Urinary bladder (tissue), 4 donors: ENCODE data around the gene MAPK8IP2. TPM values are rescaled to one million over a fixed set of nuclear protein-coding genes. Genes with fewer than 3 reads are reported as not detected.

Source experiments
- DNase-seq: peaks from one replicate; pipeline ENCODE4 v3.0.0-alpha.2; 2015; ENCODE audit errors: extremely low spot score
- H3K27ac ChIP-seq: one replicate; pipeline ENCODE4 v1.5.1; 2013; ENCODE audit warnings: low read depth, mild to moderate bottlenecking, moderate library complexity
- H3K36me3 ChIP-seq: one replicate; pipeline ENCODE4 v1.6.1; 2013; ENCODE audit warnings: mild to moderate bottlenecking, moderate library complexity; ENCODE audit not compliant: insufficient read depth
- H3K4me1 ChIP-seq: one replicate; pipeline ENCODE4 v1.6.1; 2013; ENCODE audit warnings: mild to moderate bottlenecking, moderate library complexity; ENCODE audit not compliant: insufficient read depth
- H3K4me3 ChIP-seq: one replicate; pipeline ENCODE4 v1.5.1; 2013; ENCODE audit warnings: low read depth, low read length
- WGBS: extraction: QIAGEN DNeasy Blood & Tissue Kit; methylation state at CpG from one replicate; pipeline ENCODE4 v1.1.7; 2013; 5-methylcytosine and 5-hydroxymethylcytosine counted together
- polyA plus RNA-seq: library from polyadenylated mRNA; stranded (reverse); fragments of 200-250 nt; gene quantifications from one replicate; pipeline ENCODE4 v1.2.3, GENCODE V29; 2013
- total RNA-seq: library from RNA; depleted of rRNA; stranded (reverse); fragments of >200 nt; gene quantifications from one replicate; pipeline ENCODE4 v1.2.3, GENCODE V29; 2014
- donor health status: healthy with polysubstance abuse.
- donor health status: healthy.

MAPK8IP2 gene
- total RNA-seq (1.2 TPM), polyA plus RNA-seq (1.6 TPM)

GRCh38 chr22:50600538-50600937, at the start of gene MAPK8IP2:
Gene MAPK8IP2 (plus strand): TSS chr22:50600793. CDS start chr22:50600819, 26 bp downstream.
- peaks cover 2% of the 10 kb centered on the region for H3K4me1 ChIP-seq
- H3K4me3 ChIP-seq = peak within 1 kb of the TSS; percentile 54
- under 1% methylated on average over 57 of the region's 61 CpGs for WGBS
- DNase-seq = no peak
- H3K36me3 ChIP-seq = no peaks in the 10 kb centered on the region
- H3K27ac ChIP-seq = no peak within 1 kb of the TSS

- no peak overlapping the region for H3K4me3 ChIP-seq
Observed at GRCh38 chr22:50551160-50551752, 49.3 kb upstream of the MAPK8IP2 start.

GRCh38 chr22:50553310-50553709, 47.3 kb upstream of the MAPK8IP2 start:
- H3K4me3 ChIP-seq = no peak overlapping the region

More at GRCh38 chr22:50551160-50551752, 49.3 kb upstream of the MAPK8IP2 start:
- 88% methylated on average over 11 of the region's 11 CpGs for WGBS
- Histone ChIP-seq H3K36me3 (no peaks in the 10 kb centered on the region), H3K27ac (no peak overlapping the region), H3K4me1 (no peaks in the 10 kb centered on the region)
- no peak for DNase-seq

GRCh38 chr22:50556703-50557102, 43.9 kb upstream of the MAPK8IP2 start:
- WGBS = 85% methylated on average over 5 of the region's 5 CpGs
- no peak for DNase-seq
- H3K27ac ChIP-seq = no peak overlapping the region

More at GRCh38 chr22:50553310-50553709, 47.3 kb upstream of the MAPK8IP2 start:
- no peak for DNase-seq
- Histone ChIP-seq H3K36me3 (no peaks in the 10 kb centered on the region), H3K27ac (no peak overlapping the region), H3K4me1 (no peaks in the 10 kb centered on the region)
- WGBS = 85% methylated on average over 8 of the region's 8 CpGs

GRCh38 chr22:50560034-50560433, 40.6 kb upstream of the MAPK8IP2 start:
- no peak overlapping the region for H3K27ac ChIP-seq
- no peaks in the 10 kb centered on the region for H3K36me3 ChIP-seq
- H3K4me3 ChIP-seq = no peak overlapping the region
- 85% methylated on average over 3 of the region's 3 CpGs for WGBS
- DNase-seq = no peak
- H3K4me1 ChIP-seq = no peaks in the 10 kb centered on the region

More at GRCh38 chr22:50556703-50557102, 43.9 kb upstream of the MAPK8IP2 start:
- Histone ChIP-seq H3K36me3 (no peaks in the 10 kb centered on the region), H3K4me1 (no peaks in the 10 kb centered on the region), H3K4me3 (no peak overlapping the region)

GRCh38 chr22:50561401-50562358, 38.9 kb upstream of the MAPK8IP2 start:
- no peak overlapping the region for H3K27ac ChIP-seq
- WGBS = 69% methylated on average over 24 of the region's 34 CpGs
- H3K36me3 ChIP-seq = no peaks in the 10 kb centered on the region
- DNase-seq = no peak
- H3K4me3 ChIP-seq = no peak overlapping the region
- no peaks in the 10 kb centered on the region for H3K4me1 ChIP-seq

- 6% methylated on average over 60 of the region's 61 CpGs for WGBS
- Histone ChIP-seq H3K36me3 (no peaks in the 10 kb centered on the region), H3K4me1 (no peaks in the 10 kb centered on the region), H3K27ac (no peak within 1 kb of the TSS), H3K4me3 (peak within 1 kb of the TSS; percentile 47)
- DNase-seq = peak; percentile 84
Observed at GRCh38 chr22:50562523-50563412, 37.8 kb upstream of the MAPK8IP2 start, which contains the start of gene SYCE3. Gene SYCE3 (minus strand): TSS chr22:50562919. CDS start chr22:50556405, 6,514 bp downstream.

GRCh38 chr22:50563413-50564160, 37.0 kb upstream of the MAPK8IP2 start:
- H3K27ac ChIP-seq = no peak overlapping the region
- DNase-seq = no peak

GRCh38 chr22:50564289-50564688, 36.3 kb upstream of the MAPK8IP2 start:
- Histone ChIP-seq H3K27ac (no peak overlapping the region), H3K4me3 (no peak overlapping the region), H3K36me3 (no peaks in the 10 kb centered on the region), H3K4me1 (no peaks in the 10 kb centered on the region)
- DNase-seq = no peak
- WGBS = 89% methylated on average over 11 of the region's 11 CpGs

More at GRCh38 chr22:50563413-50564160, 37.0 kb upstream of the MAPK8IP2 start:
- Histone ChIP-seq H3K36me3 (no peaks in the 10 kb centered on the region), H3K4me1 (no peaks in the 10 kb centered on the region), H3K4me3 (peak overlapping the region; percentile 47)
- WGBS = 30% methylated on average over 17 of the region's 17 CpGs

GRCh38 chr22:50567721-50568252, 32.8 kb upstream of the MAPK8IP2 start:
- Histone ChIP-seq H3K4me1 (no peaks in the 10 kb centered on the region), H3K4me3 (no peak overlapping the region), H3K36me3 (no peaks in the 10 kb centered on the region), H3K27ac (no peak overlapping the region)
- no peak for DNase-seq
- 89% methylated on average over 7 of the region's 7 CpGs for WGBS

- H3K4me1 ChIP-seq = no peaks in the 10 kb centered on the region
- H3K36me3 ChIP-seq = no peaks in the 10 kb centered on the region
- 85% methylated on average over 7 of the region's 7 CpGs for WGBS
- no peak overlapping the region for H3K4me3 ChIP-seq
- no peak overlapping the region for H3K27ac ChIP-seq
- DNase-seq = no peak
Observed at GRCh38 chr22:50568626-50569025, 32.0 kb upstream of the MAPK8IP2 start.

- no peak overlapping the region for H3K27ac ChIP-seq
- H3K4me1 ChIP-seq = no peaks in the 10 kb centered on the region
- WGBS = 87% methylated on average over 8 of the region's 8 CpGs
- no peak for DNase-seq
- H3K4me3 ChIP-seq = no peak overlapping the region
- H3K36me3 ChIP-seq = no peaks in the 10 kb centered on the region
Observed at GRCh38 chr22:50569041-50569459, 31.5 kb upstream of the MAPK8IP2 start.
